K562 (cell line): Measurements from ENCODE around the gene ZCCHC4. TPM values are rescaled to one million over a fixed set of nuclear protein-coding genes. Genes with fewer than 3 reads are reported as not detected.

Experiments
- ATAC-seq: fragments of 200-7000 bp; cut with Tn5 transposase; 3 replicates; pipeline ENCODE4 v1.9.1; 2020; ENCODE audit warnings: moderate library complexity
- BruUV-seq: library from RNA; stranded (reverse); fragments of 400-500 nt; replicated peaks from 2 replicates; lab custom pipeline; 2021; lab: Mats Ljungman, UMichigan
- CTCF ChIA-PET: fragments of 300-600 bp; formaldehyde crosslinking; extraction: SDS; loops from one replicate; lab custom pipeline; 2021; ENCODE audit warnings: low intra/inter-chr PET ratio; lab: Yijun Ruan, JAX
- POLR2A ChIA-PET: fragments of 300-600, 350-650 bp; sonication (Branson Sonifier 250); formaldehyde crosslinking; extraction: SDS; loops from one replicate; lab custom pipeline; 2021; ENCODE audit warnings: antibody characterized with exemption, inconsistent platforms; lab: Yijun Ruan, JAX
- DNase-seq, 4 experiments: peaks; one replicate each; pipeline versions ENCODE4 v3.0.0 to v3.0.0-alpha.2; 2011 to 2018; ENCODE audit warnings: low spot score in 3 of 4, mixed read lengths in 3 of 4; ENCODE audit errors: extremely low read depth in 1 of 4
- FAIRE-seq: peaks from 2 replicates; lab custom pipeline; 2011; peaks lifted over from hg19 to GRCh38; lab: Jason Lieb, UNC
- H2AFZ ChIP-seq: 2 replicates; pipeline ENCODE4 v1.6.0; 2011; ENCODE audit warnings: low read depth, low read length, control low read depth, inconsistent platforms
- H3K27ac ChIP-seq: fragments of 200-600 bp; 3 replicates; pipeline ENCODE4 v1.8.0; 2011; ENCODE audit warnings: low read depth, mild to moderate bottlenecking, control low read depth, inconsistent platforms, low read length, moderate library complexity, mixed read lengths; ENCODE audit errors: extremely low read depth
- H3K27me3 ChIP-seq, 2 experiments: fragments of 300-600 bp in 1 of 2; 2 replicates in 1 of 2; 3 replicates in 1 of 2; pipeline versions ENCODE4 v1.6.0 to v1.8.0; 2011; ENCODE audit warnings: inconsistent platforms in 2 of 2, low read length in 2 of 2, mild to moderate bottlenecking in 1 of 2, mixed read lengths in 1 of 2, moderate library complexity in 1 of 2; ENCODE audit not compliant: control insufficient read depth in 2 of 2, insufficient read depth in 2 of 2
- H3K36me3 ChIP-seq: fragments of 300-600 bp; 3 replicates; pipeline ENCODE4 v1.8.0; 2011; ENCODE audit warnings: mild to moderate bottlenecking, low read length, inconsistent platforms; ENCODE audit not compliant: control insufficient read depth, insufficient read depth
- H3K4me1 ChIP-seq, 2 experiments: fragments of 200-600 bp in 1 of 2; replicated peaks in 1 of 2; 2 replicates in 1 of 2; 3 replicates in 1 of 2; pipeline versions ENCODE4 v1.5.1 to v1.8.0; 2011; ENCODE audit warnings: inconsistent platforms in 2 of 2, low read length in 2 of 2, mild to moderate bottlenecking in 1 of 2, mixed read lengths in 1 of 2, moderate library complexity in 1 of 2; ENCODE audit not compliant: control insufficient read depth in 2 of 2, insufficient read depth in 2 of 2
- H3K4me2 ChIP-seq: 2 replicates; pipeline ENCODE4 v1.6.1; 2011; ENCODE audit warnings: low read length, control low read depth, inconsistent platforms, mixed read lengths; ENCODE audit not compliant: insufficient read depth
- H3K4me3 ChIP-seq: fragments of 200-600 bp; sonication (generic), shearing (Covaris generic); 2 replicates; pipeline ENCODE4 v1.5.1; 2016; ENCODE audit warnings: control low read depth, inconsistent platforms
- H3K79me2 ChIP-seq: fragments of 200-600 bp; 3 replicates; pipeline ENCODE4 v1.8.0; 2011; ENCODE audit warnings: low read length, inconsistent platforms; ENCODE audit not compliant: control insufficient read depth, insufficient read depth
- H3K9ac ChIP-seq, 2 experiments: 2 replicates each; pipeline versions ENCODE4 v1.6.0 to v1.6.1; 2011; ENCODE audit warnings: low read depth in 2 of 2, low read length in 2 of 2, control low read depth in 1 of 2, inconsistent platforms in 1 of 2, mild to moderate bottlenecking in 1 of 2, mixed read lengths in 1 of 2; ENCODE audit not compliant: insufficient read depth in 1 of 2
- H3K9me1 ChIP-seq: one replicate; pipeline ENCODE4 v1.6.0; 2011; ENCODE audit warnings: inconsistent platforms, mild to moderate bottlenecking, low read length, moderate library complexity; ENCODE audit not compliant: control insufficient read depth, insufficient read depth
- H3K9me3 ChIP-seq: replicated peaks from 2 replicates; pipeline ENCODE4 v1.5.1; 2011; ENCODE audit warnings: low read depth, low read length, inconsistent platforms; ENCODE audit not compliant: control insufficient read depth, insufficient read depth
- H4K20me1 ChIP-seq: replicated peaks from 2 replicates; pipeline ENCODE4 v1.6.1; 2011; ENCODE audit warnings: low read length, inconsistent platforms, mixed read lengths; ENCODE audit not compliant: control insufficient read depth, insufficient read depth
- ARNT ChIP-seq, 2 experiments: fragments of 450-650 bp; IDR thresholded peaks; 2 replicates each; pipeline ENCODE4 v1.6.1; 2016; ENCODE audit warnings: mild to moderate bottlenecking in 1 of 2
- C11orf30 ChIP-seq: fragments of 450-650 bp; IDR thresholded peaks from 2 replicates; pipeline ENCODE4 v1.6.1; 2016; ENCODE audit warnings: low read depth, mild to moderate bottlenecking
- CREM ChIP-seq: IDR thresholded peaks from 2 replicates; pipeline ENCODE4 v1.6.1; 2014; ENCODE audit warnings: antibody characterized with exemption, low read depth
- EHMT2 ChIP-seq: fragments of 450-650 bp; IDR thresholded peaks from 2 replicates; pipeline ENCODE4 v1.6.1; 2018; ENCODE audit warnings: antibody characterized with exemption
- FUS ChIP-seq: fragments of 200-400 bp; formaldehyde crosslinking; optimal IDR thresholded peaks from 2 replicates; pipeline ENCODE3; 2017; ENCODE audit warnings: low read depth, low read length
- MAFF ChIP-seq: IDR thresholded peaks from 2 replicates; pipeline ENCODE4 v1.6.1; 2012; ENCODE audit warnings: low read length, improper control_type of control experiment
- MAFG ChIP-seq: fragments of 450-650 bp; conservative IDR thresholded peaks from 2 replicates; pipeline ENCODE4 v1.6.1; 2016; ENCODE audit warnings: missing genetic modification characterization, missing compliant biosample characterization
- TAL1 ChIP-seq: fragments of 450-650 bp; IDR thresholded peaks from 2 replicates; pipeline ENCODE4 v1.6.1; 2016; ENCODE audit warnings: mild to moderate bottlenecking
- ZNF316 ChIP-seq: fragments of 450-650 bp; IDR thresholded peaks from 2 replicates; pipeline ENCODE4 v1.6.1; 2016
- ZNF707 ChIP-seq: fragments of 250-450 bp; sonication (Bioruptor Pico); conservative IDR thresholded peaks from 2 replicates; pipeline ENCODE4 v1.8.0; 2022; ENCODE audit warnings: inconsistent platforms, mild to moderate bottlenecking, moderate library complexity
- ZNF717 ChIP-seq: fragments of 250-450 bp; sonication (Bioruptor Pico); IDR thresholded peaks from 2 replicates; pipeline ENCODE4 v1.5.0; 2021
- WGBS: fragments of 100-300 bp; shearing (Covaris generic); methylation state at CpG from one replicate; pipeline ENCODE4 v1.1.6; 2016; ENCODE audit warnings: low coverage, mixed read lengths; ENCODE audit not compliant: insufficient coverage; ENCODE audit errors: missing lambda C conversion rate; 5-methylcytosine and 5-hydroxymethylcytosine counted together
- in situ Hi-C: fragments of 300-500 bp; cut with MboI; formaldehyde crosslinking; loops from 4 replicates; pipeline ENCODE4 v1.15.0; 2018; ENCODE audit warnings: inconsistent platforms, mixed read lengths
- intact Hi-C: fragments of 100-400 bp; cut with micrococcal nuclease; formaldehyde crosslinking; loops from 2 replicates; pipeline ENCODE4 v1.14.2; 2022
- polyA plus RNA-seq, 8 experiments: library from polyadenylated mRNA; depleted of rRNA in 4 of 8; stranded (reverse) in 5 of 8; unstranded in 3 of 8; fragments of >200 nt; fragmentation: Nextera tagmentation in 2 of 8; fragmentation: Illumina TruSeq in 1 of 8; extraction: Ambion mirVana in 2 of 8; extraction: Trizol in 1 of 8; gene quantifications; 2 replicates each; pipeline versions ENCODE4 v1.2.1 to v1.2.3, GENCODE V29; 2011 to 2014; ENCODE audit warnings: inconsistent platforms in 1 of 8, missing spikeins in 1 of 8
- total RNA-seq, 7 experiments: library from RNA; depleted of rRNA in 6 of 7; stranded (reverse); fragments of >200 nt in 6 of 7; fragmentation: Illumina TruSeq in 2 of 7; extraction: Trizol in 2 of 7; gene quantifications; 2 replicates each; pipeline versions ENCODE4 v1.2.1 to v1.2.3, GENCODE V29; 2011 to 2021; ENCODE audit warnings: low replicate concordance in 1 of 7
- TF ChIP-seq, protein P1 (sequence below): fragments of 200-800 bp; sonication (Bioruptor generic); IDR thresholded peaks from 2 replicates; pipeline ENCODE4 v1.6.1; 2016; ENCODE audit warnings: missing genetic modification characterization, missing compliant biosample characterization

Gene ZCCHC4
- total and polyA plus RNA-seq, 9 of the 15 experiments (the other 6 are each of a cell fraction or from before 2014, with no cell fraction given) = 5.3 to 26.1 (median 15.2) TPM

DNA sequence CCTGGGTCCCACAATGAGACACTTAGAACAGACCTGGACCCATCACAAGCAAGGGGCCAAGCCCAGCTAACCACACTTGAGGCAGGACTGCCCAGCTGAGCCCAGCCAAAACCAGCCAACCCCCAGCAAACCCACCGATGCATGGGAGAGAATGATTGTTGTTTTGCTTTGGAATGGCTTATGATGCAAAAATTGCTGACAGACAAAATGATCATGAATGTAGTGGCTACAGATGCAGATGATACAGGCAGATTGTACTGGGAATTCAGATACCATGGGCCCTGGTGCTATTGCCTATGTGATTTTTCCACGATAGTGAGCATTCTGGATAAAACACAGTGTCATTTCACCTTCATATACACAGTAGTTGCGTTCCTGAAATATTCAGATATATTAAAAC, 9.0 kb upstream of the ZCCHC4 start:
- FAIRE-seq (no peak), DNase-seq (no peak), ATAC-seq (no peak)
- Histone ChIP-seq H3K9me1 (no peaks in the 10 kb centered on the region), H3K9me3 (no peaks in the 10 kb centered on the region), H3K4me2 (no peak overlapping the region), H3K27ac (no peak overlapping the region), H2AFZ (no peak overlapping the region), H3K27me3 (peaks cover 14% of the 10 kb centered on the region in 2 experiments), H3K4me1 (peaks cover 0 to 6% of the 10 kb centered on the region in 2 experiments; a peak in 2 of 5 replicates), H3K79me2 (no peaks in the 10 kb centered on the region), H3K4me3 (no peak overlapping the region), H4K20me1 (no peaks in the 10 kb centered on the region), H3K36me3 (no peaks in the 10 kb centered on the region), H3K9ac (no peak overlapping the region)
- no TSS peak for BruUV-seq
- TF ChIP-seq EHMT2 (no peak), C11orf30 (peak; percentile 76), MAFG (tag) (peak; percentile 59), CREM (no peak), MAFF (peak; percentile 7; the same call in 1 of the 2 replicates), ZNF316 (peak; percentile 80)
- intact Hi-C loops (no loop called here), in situ Hi-C loops (no loop called here)
- ChIA-PET POLR2A (interaction anchor here (0.7 kb wide), 1 partner anchor 54 kb away, joined by 3 read pairs; no protein-coding TSS in a partner anchor), CTCF (no interaction called here)
- 13% methylated on average over 3 of the region's 3 CpGs for WGBS

DNA sequence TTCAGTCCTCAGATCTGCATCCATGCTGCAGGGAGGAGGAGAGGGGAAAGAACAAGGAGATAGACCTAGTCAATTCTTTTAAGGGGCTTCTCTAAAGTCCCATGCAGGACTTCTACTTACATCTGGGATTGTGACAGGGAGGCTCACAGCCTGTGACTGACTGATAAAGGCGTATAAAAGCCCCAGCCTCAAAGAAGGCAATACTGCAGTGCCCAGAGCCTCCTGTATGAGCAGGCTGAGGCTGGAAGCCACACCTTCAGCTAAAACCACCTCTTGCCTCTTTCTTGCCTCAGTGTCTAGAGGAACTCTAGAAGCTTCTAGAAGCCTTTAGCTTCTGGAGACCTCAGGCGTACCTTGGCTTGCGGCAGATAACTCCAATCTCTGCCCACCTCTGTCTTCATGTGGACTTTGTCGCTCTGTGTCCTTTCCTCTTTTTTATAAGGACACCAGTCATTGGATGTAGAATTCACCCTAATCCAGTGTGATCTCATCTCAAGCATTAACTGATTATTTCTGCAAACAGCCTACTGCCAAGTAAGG, 6.0 kb upstream of the ZCCHC4 start:
- H3K4me3 ChIP-seq = no peak overlapping the region
- H3K9me3 ChIP-seq = no peaks in the 10 kb centered on the region
- H3K79me2 ChIP-seq = no peaks in the 10 kb centered on the region
- ChIA-PET POLR2A (interaction anchor here (1.1 kb wide), 1 partner anchor 10 kb away, joined by 3 read pairs; no protein-coding TSS in a partner anchor), CTCF (no interaction called here)
- H2AFZ ChIP-seq = peak overlapping the region; percentile 57
- 61% methylated on average over 4 of the region's 4 CpGs for WGBS
- no TSS peak for BruUV-seq
- in situ Hi-C loops = no loop called here
- H3K4me1 ChIP-seq = peaks cover 0 to 13% of the 10 kb centered on the region in 2 experiments; a peak in 3 of 5 replicates
- 0 out of 5 replicates have a peak, but pooled peaks cover 0 to 6% of the 10 kb centered on the region in 2 experiments for H3K27me3 ChIP-seq
- no peaks in the 10 kb centered on the region for H3K9me1 ChIP-seq
- DNase-seq (peak in 1 of 4 experiments; percentile 40), ATAC-seq (peak; percentile 76), FAIRE-seq (no peak)
- peak overlapping the region; percentile 28 for H3K4me2 ChIP-seq
- no peaks in the 10 kb centered on the region for H4K20me1 ChIP-seq
- H3K9ac ChIP-seq = no peak overlapping the region
- no peak overlapping the region for H3K27ac ChIP-seq
- no peaks in the 10 kb centered on the region for H3K36me3 ChIP-seq
- intact Hi-C loops = no loop called here
- TF ChIP-seq ARNT (IDR thresholded peaks at IDR 0.05) (peak in 1 of 2 experiments; percentile 100; a peak in 2 of 4 replicates), ZNF717 (no peak), ZNF707 (CRISPR knock-in tag) (no peak), FUS (no peak), TAL1 (peak; percentile 11; the same call in 1 of the 2 replicates)
- TF ChIP-seq, protein P1, sequence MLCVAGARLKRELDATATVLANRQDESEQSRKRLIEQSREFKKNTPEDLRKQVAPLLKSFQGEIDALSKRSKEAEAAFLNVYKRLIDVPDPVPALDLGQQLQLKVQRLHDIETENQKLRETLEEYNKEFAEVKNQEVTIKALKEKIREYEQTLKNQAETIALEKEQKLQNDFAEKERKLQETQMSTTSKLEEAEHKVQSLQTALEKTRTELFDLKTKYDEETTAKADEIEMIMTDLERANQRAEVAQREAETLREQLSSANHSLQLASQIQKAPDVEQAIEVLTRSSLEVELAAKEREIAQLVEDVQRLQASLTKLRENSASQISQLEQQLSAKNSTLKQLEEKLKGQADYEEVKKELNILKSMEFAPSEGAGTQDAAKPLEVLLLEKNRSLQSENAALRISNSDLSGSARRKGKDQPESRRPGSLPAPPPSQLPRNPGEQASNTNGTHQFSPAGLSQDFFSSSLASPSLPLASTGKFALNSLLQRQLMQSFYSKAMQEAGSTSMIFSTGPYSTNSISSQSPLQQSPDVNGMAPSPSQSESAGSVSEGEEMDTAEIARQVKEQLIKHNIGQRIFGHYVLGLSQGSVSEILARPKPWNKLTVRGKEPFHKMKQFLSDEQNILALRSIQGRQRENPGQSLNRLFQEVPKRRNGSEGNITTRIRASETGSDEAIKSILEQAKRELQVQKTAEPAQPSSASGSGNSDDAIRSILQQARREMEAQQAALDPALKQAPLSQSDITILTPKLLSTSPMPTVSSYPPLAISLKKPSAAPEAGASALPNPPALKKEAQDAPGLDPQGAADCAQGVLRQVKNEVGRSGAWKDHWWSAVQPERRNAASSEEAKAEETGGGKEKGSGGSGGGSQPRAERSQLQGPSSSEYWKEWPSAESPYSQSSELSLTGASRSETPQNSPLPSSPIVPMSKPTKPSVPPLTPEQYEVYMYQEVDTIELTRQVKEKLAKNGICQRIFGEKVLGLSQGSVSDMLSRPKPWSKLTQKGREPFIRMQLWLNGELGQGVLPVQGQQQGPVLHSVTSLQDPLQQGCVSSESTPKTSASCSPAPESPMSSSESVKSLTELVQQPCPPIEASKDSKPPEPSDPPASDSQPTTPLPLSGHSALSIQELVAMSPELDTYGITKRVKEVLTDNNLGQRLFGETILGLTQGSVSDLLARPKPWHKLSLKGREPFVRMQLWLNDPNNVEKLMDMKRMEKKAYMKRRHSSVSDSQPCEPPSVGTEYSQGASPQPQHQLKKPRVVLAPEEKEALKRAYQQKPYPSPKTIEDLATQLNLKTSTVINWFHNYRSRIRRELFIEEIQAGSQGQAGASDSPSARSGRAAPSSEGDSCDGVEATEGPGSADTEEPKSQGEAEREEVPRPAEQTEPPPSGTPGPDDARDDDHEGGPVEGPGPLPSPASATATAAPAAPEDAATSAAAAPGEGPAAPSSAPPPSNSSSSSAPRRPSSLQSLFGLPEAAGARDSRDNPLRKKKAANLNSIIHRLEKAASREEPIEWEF (CRISPR knock-in tag) = no peak
